Adrenal gland (tissue), 5 donors: Measurements from ENCODE around the gene OR2S2.

Source experiments
- POLR2A ChIP-seq, 2 donors: fragments of 450-650 bp; IDR thresholded peaks; one replicate each; pipeline ENCODE4 v1.6.1; 2017; ENCODE audit warnings: antibody characterized with exemption in 2 of 2, mild to moderate bottlenecking in 2 of 2, moderate library complexity in 1 of 2
- TF ChIP-seq, protein P1 (sequence below), 6 experiments: fragments of 450-650 bp in 4 of 6; fragments of 200-600 bp in 2 of 6; sonication (generic) in 1 of 6; IDR thresholded peaks; 1 replicate in 5 of 6; 2 replicates in 1 of 6; pipeline versions ENCODE4 v1.5.1 to v1.8.0; 2016 to 2021; ENCODE audit warnings: antibody characterized with exemption in 6 of 6, mild to moderate bottlenecking in 2 of 6, moderate library complexity in 1 of 6
- donor health status: DM: no; HTN: no; CAD: no.

DNA sequence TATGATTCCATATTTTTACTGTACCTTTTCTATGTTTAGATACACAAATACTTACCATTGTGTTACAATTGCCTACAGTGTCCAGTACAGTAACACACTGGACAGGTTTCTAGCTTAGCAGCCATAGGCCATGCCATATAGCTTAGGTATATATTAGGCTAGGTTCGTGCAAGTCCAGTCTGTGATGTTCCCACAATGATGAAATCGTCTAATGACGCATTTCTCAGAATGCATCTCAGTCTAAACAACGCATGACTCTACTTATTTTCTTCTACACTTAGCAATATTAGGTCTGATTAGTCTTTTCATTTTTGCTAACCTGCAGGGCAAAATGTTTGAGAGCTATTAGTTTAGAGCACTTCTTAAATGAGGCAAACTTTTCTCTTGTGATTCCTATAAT, 22.7 kb downstream of the OR2S2 start:
- TF ChIP-seq, protein P1, sequence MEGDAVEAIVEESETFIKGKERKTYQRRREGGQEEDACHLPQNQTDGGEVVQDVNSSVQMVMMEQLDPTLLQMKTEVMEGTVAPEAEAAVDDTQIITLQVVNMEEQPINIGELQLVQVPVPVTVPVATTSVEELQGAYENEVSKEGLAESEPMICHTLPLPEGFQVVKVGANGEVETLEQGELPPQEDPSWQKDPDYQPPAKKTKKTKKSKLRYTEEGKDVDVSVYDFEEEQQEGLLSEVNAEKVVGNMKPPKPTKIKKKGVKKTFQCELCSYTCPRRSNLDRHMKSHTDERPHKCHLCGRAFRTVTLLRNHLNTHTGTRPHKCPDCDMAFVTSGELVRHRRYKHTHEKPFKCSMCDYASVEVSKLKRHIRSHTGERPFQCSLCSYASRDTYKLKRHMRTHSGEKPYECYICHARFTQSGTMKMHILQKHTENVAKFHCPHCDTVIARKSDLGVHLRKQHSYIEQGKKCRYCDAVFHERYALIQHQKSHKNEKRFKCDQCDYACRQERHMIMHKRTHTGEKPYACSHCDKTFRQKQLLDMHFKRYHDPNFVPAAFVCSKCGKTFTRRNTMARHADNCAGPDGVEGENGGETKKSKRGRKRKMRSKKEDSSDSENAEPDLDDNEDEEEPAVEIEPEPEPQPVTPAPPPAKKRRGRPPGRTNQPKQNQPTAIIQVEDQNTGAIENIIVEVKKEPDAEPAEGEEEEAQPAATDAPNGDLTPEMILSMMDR (IDR thresholded peaks at IDR 0.05): no peak
- no peak for TF ChIP-seq POLR2A (IDR thresholded peaks at IDR 0.05)
